Fibroblast of the aortic adventitia (primary cell): ENCODE measurements around the gene SORBS2. TPM values are rescaled to one million over a fixed set of nuclear protein-coding genes. Genes with fewer than 3 reads are reported as not detected.

Source experiments
- DNase-seq: peaks from one replicate; pipeline ENCODE4 v3.0.0-alpha.2; 2010; ENCODE audit warnings: low read depth
- H3K4me3 ChIP-seq: 2 replicates; pipeline ENCODE4 v1.5.1; 2011; ENCODE audit warnings: low read depth, mild to moderate bottlenecking, control low read depth, low read length, moderate library complexity
- total RNA-seq: library from RNA; depleted of rRNA; stranded (reverse); fragments of >200 nt; gene quantifications from 2 replicates; pipeline ENCODE4 v1.2.3, GENCODE V29; 2012; ENCODE audit warnings: low replicate concordance
- TF ChIP-seq, protein P1 (sequence below): IDR thresholded peaks from 2 replicates; pipeline ENCODE4 v1.5.1; 2011; ENCODE audit warnings: mild to moderate bottlenecking, low read length, control low read depth, inconsistent platforms; ENCODE audit not compliant: insufficient read depth

The SORBS2 gene
- total RNA-seq, 1 donor, result 2.8 TPM

DNA sequence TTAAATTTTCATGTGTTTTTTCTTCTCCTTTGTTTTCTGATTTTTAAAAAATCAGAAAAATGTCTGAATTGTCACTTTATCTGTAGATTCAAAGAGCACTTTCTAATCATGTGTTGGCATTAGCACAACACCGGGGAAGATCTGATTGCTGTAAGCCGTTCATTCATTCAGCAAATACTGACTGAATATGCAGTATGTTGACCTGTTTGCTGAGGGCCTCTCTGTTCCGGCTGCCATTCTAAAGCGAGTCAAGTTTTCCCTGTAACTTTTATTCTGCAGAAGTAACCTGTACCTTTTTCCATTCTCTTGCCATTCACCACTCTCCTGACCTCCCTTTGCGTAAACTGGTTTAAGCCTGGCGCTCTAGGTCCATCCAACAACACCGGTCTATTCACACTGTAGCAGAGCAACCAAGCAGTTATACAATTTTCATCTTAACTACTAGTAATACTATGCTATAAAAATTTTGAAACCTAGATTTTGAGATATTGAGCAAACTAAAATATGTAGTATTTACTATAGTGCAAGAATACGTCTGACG is 6.7 kb downstream of the SORBS2 start:
- H3K4me3 ChIP-seq, result no peak overlapping the region
- TF ChIP-seq, protein P1, sequence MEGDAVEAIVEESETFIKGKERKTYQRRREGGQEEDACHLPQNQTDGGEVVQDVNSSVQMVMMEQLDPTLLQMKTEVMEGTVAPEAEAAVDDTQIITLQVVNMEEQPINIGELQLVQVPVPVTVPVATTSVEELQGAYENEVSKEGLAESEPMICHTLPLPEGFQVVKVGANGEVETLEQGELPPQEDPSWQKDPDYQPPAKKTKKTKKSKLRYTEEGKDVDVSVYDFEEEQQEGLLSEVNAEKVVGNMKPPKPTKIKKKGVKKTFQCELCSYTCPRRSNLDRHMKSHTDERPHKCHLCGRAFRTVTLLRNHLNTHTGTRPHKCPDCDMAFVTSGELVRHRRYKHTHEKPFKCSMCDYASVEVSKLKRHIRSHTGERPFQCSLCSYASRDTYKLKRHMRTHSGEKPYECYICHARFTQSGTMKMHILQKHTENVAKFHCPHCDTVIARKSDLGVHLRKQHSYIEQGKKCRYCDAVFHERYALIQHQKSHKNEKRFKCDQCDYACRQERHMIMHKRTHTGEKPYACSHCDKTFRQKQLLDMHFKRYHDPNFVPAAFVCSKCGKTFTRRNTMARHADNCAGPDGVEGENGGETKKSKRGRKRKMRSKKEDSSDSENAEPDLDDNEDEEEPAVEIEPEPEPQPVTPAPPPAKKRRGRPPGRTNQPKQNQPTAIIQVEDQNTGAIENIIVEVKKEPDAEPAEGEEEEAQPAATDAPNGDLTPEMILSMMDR, result no peak
- no peak for DNase-seq

- TF ChIP-seq, protein P1, result no peak
- DNase-seq, result no peak
- no peak overlapping the region for H3K4me3 ChIP-seq
Observed at GRCh38 chr4:185803022-185803421, 9.0 kb downstream of the SORBS2 start.

DNA sequence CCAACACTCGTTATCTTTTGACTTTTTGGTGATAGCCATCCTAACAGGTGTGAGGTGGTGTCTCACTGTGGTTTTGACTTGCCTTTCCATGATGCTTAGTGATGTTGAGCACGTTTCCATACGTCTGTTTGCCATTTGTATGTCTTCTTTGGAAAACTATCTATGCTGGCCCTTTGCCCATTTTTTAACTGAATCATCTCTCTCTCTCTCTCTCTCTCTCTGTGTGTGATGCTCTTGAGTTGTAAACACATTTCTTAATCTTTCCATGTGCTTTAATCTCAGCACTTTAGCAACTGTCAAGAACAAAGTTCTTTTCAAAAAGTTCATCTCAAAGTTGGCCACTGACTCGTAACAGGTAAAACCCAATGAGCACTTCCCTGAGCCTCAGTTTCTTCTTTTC is 10.5 kb downstream of the SORBS2 start:
- H3K4me3 ChIP-seq, result no peak overlapping the region
- DNase-seq, result no peak
- TF ChIP-seq, protein P1, result no peak

GRCh38 chr4:185800266-185800945 is 11.6 kb downstream of the SORBS2 start:
- no peak for DNase-seq
- H3K4me3 ChIP-seq, result no peak overlapping the region
- TF ChIP-seq, protein P1, result no peak

GRCh38 chr4:185799442-185799841 is 12.6 kb downstream of the SORBS2 start:
- DNase-seq, result no peak
- no peak overlapping the region for H3K4me3 ChIP-seq
- TF ChIP-seq, protein P1, result no peak

GRCh38 chr4:185797596-185798338 is 14.2 kb downstream of the SORBS2 start:
- TF ChIP-seq, protein P1, result no peak
- DNase-seq, result no peak
- H3K4me3 ChIP-seq, result no peak overlapping the region
